ENCODE data around the gene DDTL. TPM values are rescaled to one million over a fixed set of nuclear protein-coding genes. Genes with fewer than 3 reads are reported as not detected.
A peak's percentile ranks its signal among the peaks of the same experiment; 100 is the strongest.
"Not testable (repeated sequence)": the region's sequence is repeated elsewhere in the genome, so short reads cannot be mapped to it uniquely, and the experiment has no call there.

Gene DDTL
- total RNA-seq (2014; rRNA removed; shearing (Covaris generic)): 1.6 and 1.8 TPM in 2 replicates
- polyA plus RNA-seq (2015; cell fraction: cytosol; rRNA removed): 0.42 TPM in 2 replicates
- polyA plus RNA-seq (2015; cell fraction: nucleus; rRNA removed): not detected in 2 replicates

- in situ Hi-C loops (cut with HindIII; ENCODE audit: low pct_unique_long_range_greater_than_20kb, low sequenced_read_pairs); DNase-seq (ENCODE audit: low read depth, low spot score): not testable (repeated sequence)
Observed at GRCh38 chr22:23966568-23966967, at the start of gene DDTL. Gene DDTL (plus strand): TSS chr22:23966888. CDS start chr22:23966915, 27 bp downstream.

GRCh38 chr22:23920267-23920611 lies 46.4 kb upstream of the DDTL start:
- in situ Hi-C loops (cut with HindIII; ENCODE audit: low pct_unique_long_range_greater_than_20kb, low sequenced_read_pairs): not testable (repeated sequence)

GRCh38 chr22:23921586-23922201 lies 45.0 kb upstream of the DDTL start:
- DNase-seq (ENCODE audit: low read depth, low spot score); in situ Hi-C loops (cut with HindIII; ENCODE audit: low pct_unique_long_range_greater_than_20kb, low sequenced_read_pairs): not testable (repeated sequence)

More at GRCh38 chr22:23920267-23920611, 46.4 kb upstream of the DDTL start:
- not testable (repeated sequence) for DNase-seq (ENCODE audit: low read depth, low spot score)

GRCh38 chr22:23922921-23923320 lies 43.8 kb upstream of the DDTL start:
- in situ Hi-C loops (cut with HindIII; ENCODE audit: low pct_unique_long_range_greater_than_20kb, low sequenced_read_pairs): no loop called here
- DNase-seq (ENCODE audit: low read depth, low spot score): peak; percentile 31

GRCh38 chr22:23925020-23925606 lies 41.6 kb upstream of the DDTL start:
- in situ Hi-C loops (cut with HindIII; ENCODE audit: low pct_unique_long_range_greater_than_20kb, low sequenced_read_pairs): no loop called here
- DNase-seq (ENCODE audit: low read depth, low spot score): no peak

GRCh38 chr22:23926561-23926960 lies 40.1 kb upstream of the DDTL start:
- in situ Hi-C loops (cut with HindIII; ENCODE audit: low pct_unique_long_range_greater_than_20kb, low sequenced_read_pairs): no loop called here
- no peak for DNase-seq (ENCODE audit: low read depth, low spot score)

GRCh38 chr22:23938328-23939016 lies 28.2 kb upstream of the DDTL start:
- DNase-seq (ENCODE audit: low read depth, low spot score): no peak
- in situ Hi-C loops (cut with HindIII; ENCODE audit: low pct_unique_long_range_greater_than_20kb, low sequenced_read_pairs): no loop called here

- in situ Hi-C loops (cut with HindIII; ENCODE audit: low pct_unique_long_range_greater_than_20kb, low sequenced_read_pairs): no loop called here
- DNase-seq (ENCODE audit: low read depth, low spot score): no peak
Observed at GRCh38 chr22:23939017-23939357, 27.7 kb upstream of the DDTL start.

- in situ Hi-C loops (cut with HindIII; ENCODE audit: low pct_unique_long_range_greater_than_20kb, low sequenced_read_pairs); DNase-seq (ENCODE audit: low read depth, low spot score): not testable (repeated sequence)
Observed at GRCh38 chr22:23940166-23940565, 26.5 kb upstream of the DDTL start.

GRCh38 chr22:23947391-23947790 lies 19.3 kb upstream of the DDTL start:
- in situ Hi-C loops (cut with HindIII; ENCODE audit: low pct_unique_long_range_greater_than_20kb, low sequenced_read_pairs); DNase-seq (ENCODE audit: low read depth, low spot score): not testable (repeated sequence)

- in situ Hi-C loops (cut with HindIII; ENCODE audit: low pct_unique_long_range_greater_than_20kb, low sequenced_read_pairs): not testable (repeated sequence)
Observed at GRCh38 chr22:23949764-23950163, 16.9 kb upstream of the DDTL start.

GRCh38 chr22:23951383-23951782 lies 15.3 kb upstream of the DDTL start:
- in situ Hi-C loops (cut with HindIII; ENCODE audit: low pct_unique_long_range_greater_than_20kb, low sequenced_read_pairs); DNase-seq (ENCODE audit: low read depth, low spot score): not testable (repeated sequence)

More at GRCh38 chr22:23949764-23950163, 16.9 kb upstream of the DDTL start:
- DNase-seq (ENCODE audit: low read depth, low spot score): not testable (repeated sequence)

GRCh38 chr22:23952794-23953405 lies 13.8 kb upstream of the DDTL start:
- in situ Hi-C loops (cut with HindIII; ENCODE audit: low pct_unique_long_range_greater_than_20kb, low sequenced_read_pairs); DNase-seq (ENCODE audit: low read depth, low spot score): not testable (repeated sequence)

- in situ Hi-C loops (cut with HindIII; ENCODE audit: low pct_unique_long_range_greater_than_20kb, low sequenced_read_pairs); DNase-seq (ENCODE audit: low read depth, low spot score): not testable (repeated sequence)
Observed at GRCh38 chr22:23953485-23953884, 13.2 kb upstream of the DDTL start.

GRCh38 chr22:23954193-23954990 lies 12.3 kb upstream of the DDTL start:
- DNase-seq (ENCODE audit: low read depth, low spot score); in situ Hi-C loops (cut with HindIII; ENCODE audit: low pct_unique_long_range_greater_than_20kb, low sequenced_read_pairs): not testable (repeated sequence)

- DNase-seq (ENCODE audit: low read depth, low spot score); in situ Hi-C loops (cut with HindIII; ENCODE audit: low pct_unique_long_range_greater_than_20kb, low sequenced_read_pairs): not testable (repeated sequence)
Observed at GRCh38 chr22:23954991-23955305, 11.7 kb upstream of the DDTL start.

- in situ Hi-C loops (cut with HindIII; ENCODE audit: low pct_unique_long_range_greater_than_20kb, low sequenced_read_pairs): not testable (repeated sequence)
Observed at GRCh38 chr22:23955886-23956285, 10.8 kb upstream of the DDTL start.

More at GRCh38 chr22:23955886-23956285, 10.8 kb upstream of the DDTL start:
- DNase-seq (ENCODE audit: low read depth, low spot score): not testable (repeated sequence)
